NCI-H82 treated with DMSO at 0.1 percent for 48 hours (cell line): Measurements from ENCODE around the gene ULK4.

Source experiments
- DNase-seq: peaks from one replicate; lab custom pipeline; 2025; ENCODE audit not compliant: unreplicated experiment; lab: John Stamatoyannopoulos, UW

Gene ULK4

GRCh38 chr3:41239587-41239986, 722.3 kb downstream of the ULK4 start:
- DNase-seq: no peak

DNA sequence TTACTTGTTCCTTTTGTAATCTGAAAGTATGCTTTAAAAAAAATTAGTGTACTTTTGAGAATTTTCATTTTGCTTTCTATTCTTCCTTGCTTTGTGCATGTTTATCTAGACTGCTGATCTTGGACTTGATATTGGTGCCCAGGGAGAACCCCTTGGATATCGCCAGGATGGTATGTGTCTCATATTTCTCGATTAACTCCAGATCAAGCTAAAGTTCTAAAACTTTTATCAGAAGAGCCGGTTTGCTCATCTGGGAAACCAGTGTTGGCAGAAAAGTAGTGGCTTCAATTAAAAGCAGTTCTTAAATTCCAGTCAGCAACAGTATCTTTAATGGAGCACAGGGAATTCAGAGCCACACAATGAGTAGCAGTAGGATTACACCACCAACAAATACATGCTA, 724.0 kb downstream of the ULK4 start:
- no peak for DNase-seq

GRCh38 chr3:41236228-41236627, 725.7 kb downstream of the ULK4 start:
- DNase-seq: no peak

DNA sequence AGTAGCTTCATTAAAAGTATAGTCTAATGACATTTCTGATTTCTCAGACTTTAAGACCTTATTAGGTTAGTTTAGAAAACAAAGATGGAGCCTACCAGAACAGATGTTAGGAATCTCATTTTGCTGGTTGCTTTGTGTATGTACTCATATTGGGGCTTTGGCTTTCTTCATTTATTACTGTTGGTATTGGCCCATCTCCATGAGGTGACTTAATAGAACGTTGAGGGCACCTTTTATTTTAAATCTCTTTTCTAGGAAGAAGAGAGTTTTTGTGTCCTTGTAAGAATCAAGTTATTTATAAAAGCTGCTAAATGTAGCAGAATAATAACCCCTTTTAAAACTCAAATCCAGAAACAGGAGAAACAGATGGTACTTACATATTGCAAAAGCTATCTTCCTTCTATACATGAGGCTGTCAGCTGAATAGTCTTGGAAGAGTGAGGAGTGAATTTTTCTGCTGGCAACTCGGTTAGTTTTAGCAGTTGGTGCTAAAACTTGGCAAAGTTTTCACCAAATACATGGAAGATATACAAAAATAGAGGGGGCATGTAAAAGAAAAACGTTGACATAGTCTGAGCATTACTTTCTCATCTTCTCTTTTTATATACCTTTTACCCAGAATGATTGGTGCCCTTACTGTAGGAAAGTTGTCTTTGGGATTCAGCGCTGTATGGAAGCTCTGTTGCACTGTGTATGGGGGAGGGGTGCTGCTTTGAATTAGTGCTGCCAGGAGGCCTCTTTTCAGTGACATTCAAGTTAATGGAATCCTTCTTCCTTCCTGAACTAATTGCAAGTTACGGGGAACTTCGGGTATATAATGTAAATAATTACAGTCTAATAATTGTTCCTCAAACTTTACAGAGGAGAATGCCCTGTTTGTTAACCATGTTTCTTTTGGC, 726.8 kb downstream of the ULK4 start:
- DNase-seq: no peak

DNA sequence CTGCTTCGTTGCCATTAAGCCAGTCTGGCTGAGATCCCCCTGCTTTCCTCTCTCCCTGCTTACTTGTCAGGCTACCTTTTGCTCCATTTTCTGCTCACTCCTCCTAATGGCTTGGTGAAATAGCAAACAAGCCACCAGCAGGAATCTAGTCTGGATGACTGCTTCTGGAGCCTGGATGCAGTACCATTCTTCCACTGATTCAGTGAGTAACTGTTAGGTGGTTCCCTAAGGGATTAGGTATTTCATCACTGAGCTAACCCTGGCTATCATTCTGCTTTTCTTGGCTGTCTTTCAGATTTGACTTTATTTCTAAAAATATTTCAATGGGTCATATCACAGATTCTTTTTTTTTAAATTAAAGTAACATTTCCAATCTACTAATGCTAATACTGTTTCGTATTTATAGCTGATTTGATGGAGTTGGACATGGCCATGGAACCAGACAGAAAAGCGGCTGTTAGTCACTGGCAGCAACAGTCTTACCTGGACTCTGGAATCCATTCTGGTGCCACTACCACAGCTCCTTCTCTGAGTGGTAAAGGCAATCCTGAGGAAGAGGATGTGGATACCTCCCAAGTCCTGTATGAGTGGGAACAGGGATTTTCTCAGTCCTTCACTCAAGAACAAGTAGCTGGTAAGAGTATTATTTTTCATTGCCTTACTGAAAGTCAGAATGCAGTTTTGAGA, 737.6 kb downstream of the ULK4 start:
- no peak for DNase-seq

- DNase-seq: no peak
Observed at GRCh38 chr3:41223691-41224090, 738.2 kb downstream of the ULK4 start.

GRCh38 chr3:41223078-41223477, 738.8 kb downstream of the ULK4 start:
- DNase-seq: no peak

- DNase-seq: no peak
Observed at GRCh38 chr3:41222501-41222900, 739.4 kb downstream of the ULK4 start.

DNA sequence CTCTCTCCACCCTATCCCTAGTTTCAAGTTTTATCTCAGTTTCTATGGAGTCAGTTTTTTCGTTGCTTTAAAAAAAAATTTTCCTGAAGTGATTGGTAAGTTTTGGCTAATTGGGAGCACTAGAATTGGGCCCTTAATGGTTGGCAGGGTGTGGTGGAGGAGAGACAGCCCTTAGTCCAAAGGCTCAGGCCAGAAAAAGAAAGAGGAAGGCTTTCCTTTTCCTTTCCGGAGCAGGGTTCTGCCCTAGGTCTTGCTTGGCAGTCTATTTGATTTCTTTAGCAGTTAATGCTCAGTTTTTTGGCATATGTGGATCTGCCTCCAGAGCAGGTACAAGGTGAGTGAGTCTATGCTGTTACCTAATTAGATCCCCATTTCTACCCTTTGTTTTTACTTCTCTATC, 739.9 kb downstream of the ULK4 start:
- no peak for DNase-seq

DNA sequence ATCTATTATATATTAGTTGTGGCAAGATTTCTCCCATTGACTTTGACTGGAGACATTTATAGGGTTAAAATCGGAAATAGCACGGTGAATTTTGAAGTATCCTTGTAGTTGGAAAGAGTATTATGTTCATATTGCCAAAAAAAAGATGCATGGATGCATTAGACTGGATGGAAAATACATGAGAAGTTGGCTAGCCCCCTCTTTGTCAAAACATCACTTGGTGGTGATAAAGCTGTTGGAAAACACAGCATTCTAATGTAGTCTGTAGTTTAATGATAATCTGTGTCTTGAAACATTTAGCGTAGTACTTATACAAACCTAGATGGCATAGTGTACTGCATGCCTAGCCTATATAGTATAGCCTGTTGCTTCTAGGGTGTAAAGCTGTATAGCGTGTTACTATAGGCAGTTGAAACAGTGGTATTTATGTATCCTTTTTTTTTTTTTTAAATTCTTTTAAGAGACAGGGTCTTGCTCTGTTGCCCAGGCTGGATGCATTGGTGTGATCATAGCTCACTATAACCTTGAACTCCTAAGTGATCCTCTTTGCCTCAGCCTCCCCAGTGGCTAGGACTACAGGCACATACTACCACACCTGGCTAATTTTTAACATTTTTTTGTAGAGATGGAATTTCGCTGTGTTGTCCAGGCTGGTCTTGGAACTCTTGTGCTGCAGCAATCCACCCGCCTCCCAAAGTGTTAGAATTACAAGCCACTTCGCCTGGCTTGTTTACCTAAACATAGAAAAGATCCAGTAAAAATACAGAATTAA, 740.8 kb downstream of the ULK4 start:
- no peak for DNase-seq

- no peak for DNase-seq
Observed at GRCh38 chr3:41219424-41219823, 742.5 kb downstream of the ULK4 start.

DNA sequence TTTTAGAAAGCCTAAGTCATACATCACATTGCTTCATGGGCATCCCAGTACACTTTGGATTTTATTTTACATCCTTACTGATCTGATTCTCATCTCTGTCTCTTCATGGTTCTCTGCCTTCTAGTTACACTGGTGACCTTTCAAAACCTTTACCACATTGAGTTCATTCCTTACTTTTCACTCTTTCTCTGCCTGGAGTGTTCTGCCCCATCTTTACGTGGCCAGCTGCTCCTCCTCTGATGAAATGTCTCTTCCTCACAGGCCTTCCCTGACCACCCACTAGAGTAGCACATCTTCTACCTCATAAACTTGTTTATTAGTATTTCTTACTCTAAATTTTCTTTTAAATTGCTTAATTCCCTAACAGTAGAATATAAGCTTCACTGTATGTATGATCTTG, 744.9 kb downstream of the ULK4 start:
- DNase-seq: no peak

DNA sequence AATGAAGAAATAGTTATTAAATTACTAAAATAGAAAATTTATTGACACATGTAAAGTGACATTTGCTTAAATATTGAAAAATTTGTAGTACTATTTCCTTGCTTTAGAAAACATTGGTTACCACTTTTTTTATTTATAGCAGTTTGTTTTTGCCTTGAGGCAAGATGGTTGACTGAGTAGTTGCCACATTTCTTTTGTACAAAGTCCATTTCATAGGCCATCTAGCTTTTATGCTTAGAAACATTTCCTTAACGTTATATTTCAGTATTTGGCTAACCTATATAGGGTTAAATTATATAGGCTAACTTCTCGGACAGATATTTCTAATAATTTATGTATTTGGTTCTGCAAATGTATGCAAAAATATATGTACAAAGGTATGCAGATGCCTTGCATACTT, 745.5 kb downstream of the ULK4 start:
- no peak for DNase-seq

- DNase-seq: no peak
Observed at GRCh38 chr3:41213588-41213987, 748.3 kb downstream of the ULK4 start.

DNA sequence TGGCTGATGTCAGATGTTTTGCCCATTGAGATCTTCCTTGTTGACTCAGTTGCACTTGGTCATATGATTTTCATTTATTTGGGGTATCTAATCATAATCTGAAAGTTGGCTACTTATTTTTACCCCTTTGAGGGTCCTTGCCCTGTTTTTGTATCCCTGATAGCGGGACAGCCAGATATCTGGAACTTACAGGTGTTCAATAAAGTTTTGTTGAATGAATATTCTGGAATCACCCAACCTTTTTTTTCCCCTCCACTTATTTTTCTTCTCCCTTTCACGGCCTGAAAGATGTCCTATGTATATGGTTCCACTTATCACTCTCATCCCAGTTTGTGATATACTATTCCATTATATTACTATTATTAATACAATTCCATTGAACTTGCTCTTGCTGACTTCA, 749.8 kb downstream of the ULK4 start:
- DNase-seq: no peak

DNA sequence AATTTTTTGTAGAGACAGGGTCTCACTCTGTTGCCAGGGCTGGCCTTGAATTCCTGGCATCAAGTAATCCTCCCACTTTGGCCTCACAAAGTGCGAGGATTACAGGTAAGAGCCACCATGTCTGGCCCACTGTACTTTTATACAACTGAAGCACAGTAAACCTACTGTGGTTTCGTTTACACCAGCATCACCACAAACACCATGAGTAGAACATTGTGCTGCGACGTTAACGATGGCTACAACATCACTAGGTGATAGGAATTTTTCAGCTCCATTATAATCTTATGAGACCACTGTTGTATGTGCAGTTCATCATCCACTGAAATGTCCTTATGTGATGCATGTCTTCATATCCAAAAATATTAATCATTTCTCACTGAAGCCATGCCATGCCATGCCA, 750.9 kb downstream of the ULK4 start:
- no peak for DNase-seq

GRCh38 chr3:41209646-41210045, 752.3 kb downstream of the ULK4 start:
- DNase-seq: no peak

- DNase-seq: no peak
Observed at GRCh38 chr3:41208507-41209220, 753.2 kb downstream of the ULK4 start.

DNA sequence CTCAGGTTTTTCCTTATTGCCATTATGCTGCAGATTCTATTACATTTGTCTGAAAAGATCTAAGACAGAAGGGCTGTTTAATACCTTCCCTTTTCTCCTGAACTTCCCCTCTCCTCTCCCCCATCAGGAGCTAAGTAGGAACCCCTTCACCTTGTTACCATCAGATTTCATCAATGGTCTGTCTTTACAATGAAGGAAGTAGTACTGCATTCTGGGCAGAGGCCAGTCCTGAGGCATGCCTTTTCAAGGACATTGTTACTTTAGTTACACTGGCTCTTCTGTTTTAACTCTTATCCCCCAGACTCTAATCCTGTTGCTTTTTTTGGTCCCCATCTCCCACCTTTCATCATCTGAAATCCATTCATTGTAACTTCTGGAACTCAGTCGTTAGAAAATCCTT, 754.5 kb downstream of the ULK4 start:
- no peak for DNase-seq

DNA sequence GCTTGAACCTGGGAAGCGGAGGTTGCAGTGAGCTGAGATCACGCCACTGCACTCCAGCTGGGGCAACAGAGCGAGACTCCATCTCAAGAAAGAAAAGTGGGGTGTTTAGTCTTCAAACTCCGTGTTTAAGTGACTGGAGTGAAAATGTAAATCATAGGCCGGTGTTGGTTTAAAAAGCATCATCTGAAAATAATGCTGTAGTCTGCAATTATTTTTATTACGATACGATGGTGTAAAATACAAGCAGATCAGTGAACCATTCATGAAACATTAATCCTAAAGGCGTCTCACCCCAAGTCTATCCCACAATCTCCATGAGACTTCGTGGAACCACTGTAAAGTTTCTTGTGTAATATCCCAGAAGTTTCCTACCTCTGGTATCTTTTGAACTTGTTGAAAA, 756.3 kb downstream of the ULK4 start:
- no peak for DNase-seq

DNA sequence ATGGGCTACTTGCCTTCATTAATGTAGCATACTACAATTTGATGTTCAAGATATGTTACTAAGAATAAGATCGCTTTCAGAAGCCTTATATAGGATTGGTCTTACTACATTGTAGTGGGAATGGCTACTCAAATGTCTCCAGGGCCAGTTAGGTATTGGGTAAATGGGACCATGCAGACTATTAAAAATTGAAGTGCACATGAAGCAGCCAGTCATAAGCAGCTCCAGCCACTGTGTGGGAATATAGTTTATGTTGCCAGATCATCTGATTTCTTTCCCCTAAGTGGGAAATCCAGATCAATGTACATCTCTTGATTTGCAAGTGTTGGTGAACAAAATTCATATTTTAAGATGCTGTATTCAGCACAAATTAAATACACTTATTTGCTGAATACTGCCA, 757.5 kb downstream of the ULK4 start:
- no peak for DNase-seq
